Measurements from ENCODE around the gene RENBP.

Gene RENBP

GRCh38 chrX:153953892-153954557, 9.6 kb upstream of the RENBP start:
- peaks cover 100% of the 10 kb centered on the region for H3K36me3 Mint-ChIP-seq (ENCODE audit: low read depth)
- no peak overlapping the region for H3K4me3 Mint-ChIP-seq
- no peaks in the 10 kb centered on the region for H3K27me3 Mint-ChIP-seq
- intact Hi-C loops (cut with micrococcal nuclease), result loop anchor here (5.0 kb wide), 1 partner anchor 192 kb away; the partner anchor contains the start of gene PLXNB3
- H3K9me3 Mint-ChIP-seq, result no peaks in the 10 kb centered on the region
- peak overlapping the region; percentile 32 for H3K27ac Mint-ChIP-seq
- peaks cover 13% of the 10 kb centered on the region for H3K4me1 Mint-ChIP-seq (ENCODE audit: low read depth)

DNA sequence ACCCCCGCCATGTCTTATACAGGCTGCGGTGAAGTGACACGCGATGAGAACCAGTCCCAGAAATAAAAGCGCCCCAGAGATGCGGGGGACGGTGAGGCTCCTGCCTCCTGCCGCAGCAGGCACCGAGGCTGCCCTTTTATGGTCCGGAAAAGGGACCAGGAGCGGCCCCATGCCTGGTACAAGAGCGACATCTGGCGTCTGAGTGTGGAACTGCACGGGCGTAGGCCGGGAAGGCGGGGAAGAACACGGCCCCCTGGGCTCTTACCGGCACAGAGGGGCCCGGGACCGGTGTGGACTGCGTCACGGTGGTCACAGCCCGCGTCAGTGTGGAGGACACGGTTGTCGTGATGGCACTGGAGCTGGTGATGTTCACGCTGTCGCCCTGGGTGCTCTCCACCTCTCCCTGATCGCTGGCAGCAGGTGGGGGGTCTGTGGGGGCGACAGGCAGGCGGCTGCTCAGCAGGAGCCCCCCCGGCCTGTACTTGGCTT, 8.9 kb upstream of the RENBP start:
- Mint-ChIP-seq H3K36me3 (ENCODE audit: low read depth) (peaks cover 100% of the 10 kb centered on the region), H3K27ac (no peak overlapping the region)

GRCh38 chrX:153952373-153953026, 8.1 kb upstream of the RENBP start:
- Mint-ChIP-seq H3K36me3 (ENCODE audit: low read depth) (peaks cover 100% of the 10 kb centered on the region), H3K27me3 (no peaks in the 10 kb centered on the region), H3K4me3 (no peak overlapping the region), H3K4me1 (ENCODE audit: low read depth) (peaks cover 25% of the 10 kb centered on the region), H3K9me3 (no peaks in the 10 kb centered on the region), H3K27ac (no peak overlapping the region)
- intact Hi-C loops (cut with micrococcal nuclease), result loop anchor here (5.0 kb wide), 1 partner anchor 190 kb away; the partner anchor contains the start of gene PLXNB3

More for the DNA sequence above, 8.9 kb upstream of the RENBP start:
- Mint-ChIP-seq H3K27me3 (no peaks in the 10 kb centered on the region), H3K4me1 (ENCODE audit: low read depth) (peaks cover 19% of the 10 kb centered on the region), H3K9me3 (no peaks in the 10 kb centered on the region), H3K4me3 (no peak overlapping the region)
- intact Hi-C loops (cut with micrococcal nuclease), result loop anchor here (5.0 kb wide), 1 partner anchor 191 kb away; the partner anchor contains the start of gene PLXNB3

GRCh38 chrX:153951683-153952372, 7.4 kb upstream of the RENBP start:
- Mint-ChIP-seq H3K36me3 (ENCODE audit: low read depth) (peaks cover 97% of the 10 kb centered on the region), H3K9me3 (no peaks in the 10 kb centered on the region), H3K27ac (no peak overlapping the region), H3K4me1 (ENCODE audit: low read depth) (peaks cover 32% of the 10 kb centered on the region), H3K27me3 (no peaks in the 10 kb centered on the region), H3K4me3 (no peak overlapping the region)
- intact Hi-C loops (cut with micrococcal nuclease), result loop anchor here (5.0 kb wide), 1 partner anchor 190 kb away; the partner anchor contains the start of gene PLXNB3

- peaks cover 37% of the 10 kb centered on the region for H3K4me1 Mint-ChIP-seq (ENCODE audit: low read depth)
- H3K9me3 Mint-ChIP-seq, result no peaks in the 10 kb centered on the region
- peaks cover 80% of the 10 kb centered on the region for H3K36me3 Mint-ChIP-seq (ENCODE audit: low read depth)
- H3K27me3 Mint-ChIP-seq, result no peaks in the 10 kb centered on the region
- no peak overlapping the region for H3K4me3 Mint-ChIP-seq
- intact Hi-C loops (cut with micrococcal nuclease), result loop anchor here (5.0 kb wide), 1 partner anchor 188 kb away; the partner anchor contains the start of gene PLXNB3
- no peak overlapping the region for H3K27ac Mint-ChIP-seq
Measured at GRCh38 chrX:153950127-153950526, 5.7 kb upstream of the RENBP start.

GRCh38 chrX:153948847-153949805, 4.7 kb upstream of the RENBP start:
- H3K27ac Mint-ChIP-seq, result peak overlapping the region; percentile 58
- H3K9me3 Mint-ChIP-seq, result no peaks in the 10 kb centered on the region
- no peak overlapping the region for H3K4me3 Mint-ChIP-seq
- H3K4me1 Mint-ChIP-seq (ENCODE audit: low read depth), result peaks cover 41% of the 10 kb centered on the region
- intact Hi-C loops (cut with micrococcal nuclease), result no loop called here
- H3K27me3 Mint-ChIP-seq, result no peaks in the 10 kb centered on the region
- peaks cover 76% of the 10 kb centered on the region for H3K36me3 Mint-ChIP-seq (ENCODE audit: low read depth)

GRCh38 chrX:153948002-153948466, 3.6 kb upstream of the RENBP start:
- Mint-ChIP-seq H3K27me3 (no peaks in the 10 kb centered on the region), H3K36me3 (ENCODE audit: low read depth) (peaks cover 72% of the 10 kb centered on the region), H3K9me3 (no peaks in the 10 kb centered on the region), H3K4me3 (no peak overlapping the region), H3K27ac (peak overlapping the region; percentile 58), H3K4me1 (ENCODE audit: low read depth) (peaks cover 47% of the 10 kb centered on the region)
- intact Hi-C loops (cut with micrococcal nuclease), result no loop called here

- no peaks in the 10 kb centered on the region for H3K9me3 Mint-ChIP-seq
- H3K36me3 Mint-ChIP-seq (ENCODE audit: low read depth), result peaks cover 72% of the 10 kb centered on the region
Measured at GRCh38 chrX:153947009-153947769, 2.7 kb upstream of the RENBP start.

DNA sequence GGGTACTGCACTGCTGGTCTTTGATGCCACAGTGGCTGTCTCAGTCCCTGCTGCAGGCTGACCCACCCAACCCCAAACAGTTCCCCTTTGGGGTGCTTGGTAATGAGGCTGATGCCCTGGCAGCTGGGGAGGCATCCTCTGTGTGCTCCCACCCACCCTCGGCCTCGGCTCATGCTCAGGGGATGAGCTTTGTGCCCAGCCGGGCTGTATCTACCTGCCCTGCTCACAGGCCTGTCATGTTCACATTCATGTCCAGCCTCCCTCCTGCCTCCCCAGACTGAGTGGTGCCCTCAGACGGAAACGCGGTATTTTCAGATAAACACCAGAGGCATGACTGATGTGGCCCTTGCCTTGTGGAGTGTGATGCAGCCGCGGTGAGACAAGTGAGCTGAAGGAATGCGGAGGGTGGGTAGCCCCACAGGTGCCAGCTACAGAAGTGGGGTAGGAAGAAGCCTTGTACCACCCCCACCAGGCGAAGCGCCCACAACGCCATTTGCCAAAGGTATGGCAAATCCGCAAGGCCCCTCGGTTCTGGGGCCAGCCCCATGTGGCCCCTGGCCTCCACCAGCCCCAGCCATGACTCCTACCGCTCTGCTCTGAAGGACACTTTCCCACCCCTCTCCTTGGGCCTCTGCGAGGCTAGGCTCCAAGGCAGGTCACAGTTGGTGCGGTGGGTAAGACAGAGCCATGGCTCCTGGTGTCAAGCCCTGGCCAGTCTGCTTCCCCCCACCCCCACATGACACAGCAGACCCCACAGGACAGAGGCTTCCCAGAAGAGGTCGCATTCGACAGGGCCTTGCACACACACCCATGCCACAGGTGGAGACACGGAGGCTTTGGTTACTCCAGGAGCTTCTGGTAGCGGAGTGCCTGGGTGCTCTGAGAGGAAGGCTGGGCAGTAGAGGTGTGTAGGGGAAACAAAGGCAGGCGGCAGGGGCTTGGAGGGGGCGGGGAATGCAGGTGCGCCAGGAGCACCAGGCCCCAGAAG, 1.8 kb upstream of the RENBP start:
- H3K27me3 Mint-ChIP-seq, result no peaks in the 10 kb centered on the region
- peaks cover 68% of the 10 kb centered on the region for H3K36me3 Mint-ChIP-seq (ENCODE audit: low read depth)
- peaks cover 61% of the 10 kb centered on the region for H3K4me1 Mint-ChIP-seq (ENCODE audit: low read depth)
- H3K4me3 Mint-ChIP-seq, result no peak overlapping the region
- H3K9me3 Mint-ChIP-seq, result no peaks in the 10 kb centered on the region
- intact Hi-C loops (cut with micrococcal nuclease), result no loop called here
- peak overlapping the region; percentile 47 for H3K27ac Mint-ChIP-seq

More at GRCh38 chrX:153947009-153947769, 2.7 kb upstream of the RENBP start:
- H3K4me3 Mint-ChIP-seq, result no peak overlapping the region
- H3K27ac Mint-ChIP-seq, result peak overlapping the region; percentile 47
- intact Hi-C loops (cut with micrococcal nuclease), result no loop called here
- no peaks in the 10 kb centered on the region for H3K27me3 Mint-ChIP-seq
- H3K4me1 Mint-ChIP-seq (ENCODE audit: low read depth), result peaks cover 56% of the 10 kb centered on the region

GRCh38 chrX:153944800-153945150, 332 bp upstream of the RENBP start:
- Mint-ChIP-seq H3K27me3 (no peaks in the 10 kb centered on the region), H3K27ac (peak overlapping the region; percentile 90), H3K4me1 (ENCODE audit: low read depth) (peaks cover 66% of the 10 kb centered on the region), H3K9me3 (no peaks in the 10 kb centered on the region), H3K4me3 (peak overlapping the region; percentile 98), H3K36me3 (ENCODE audit: low read depth) (peaks cover 67% of the 10 kb centered on the region)
- intact Hi-C loops (cut with micrococcal nuclease), result no loop called here

- no peak overlapping the region for H3K27ac Mint-ChIP-seq
Measured at GRCh38 chrX:153941336-153942252, 2.8 kb downstream of the RENBP start.

More at GRCh38 chrX:153941336-153942252, 2.8 kb downstream of the RENBP start:
- intact Hi-C loops (cut with micrococcal nuclease), result no loop called here
- Mint-ChIP-seq H3K9me3 (no peaks in the 10 kb centered on the region), H3K4me3 (peak overlapping the region; percentile 98), H3K27me3 (no peaks in the 10 kb centered on the region), H3K4me1 (ENCODE audit: low read depth) (peaks cover 52% of the 10 kb centered on the region), H3K36me3 (ENCODE audit: low read depth) (peaks cover 62% of the 10 kb centered on the region)
